HG03066 (cell line): ENCODE results near the gene COBL.

Source experiments
- ATAC-seq: cut with Tn5 transposase; IDR thresholded peaks from one replicate; pipeline ENCODE4 v1.9.1; 2021; ENCODE audit warnings: low read depth; ENCODE audit not compliant: unreplicated experiment

COBL gene

GRCh38 chr7:51316666-51317581 lies at the start of gene COBL:
Gene COBL (minus strand): TSS chr7:51316809. CDS start chr7:51316633, 176 bp downstream.
- ATAC-seq, result no peak

GRCh38 chr7:51366172-51366728 lies 49.6 kb upstream of the COBL start:
- no peak for ATAC-seq

- ATAC-seq, result no peak
Measured at GRCh38 chr7:51357821-51358220, 41.2 kb upstream of the COBL start.

GRCh38 chr7:51356849-51357516 lies 40.4 kb upstream of the COBL start:
- no peak for ATAC-seq

GRCh38 chr7:51354897-51355296 lies 38.3 kb upstream of the COBL start:
- ATAC-seq, result no peak

GRCh38 chr7:51354434-51354833 lies 37.8 kb upstream of the COBL start:
- ATAC-seq, result no peak

- ATAC-seq, result no peak
Measured at GRCh38 chr7:51352174-51353100, 35.8 kb upstream of the COBL start.

GRCh38 chr7:51351661-51352060 lies 35.1 kb upstream of the COBL start:
- no peak for ATAC-seq

- ATAC-seq, result no peak
Measured at GRCh38 chr7:51350546-51350896, 33.9 kb upstream of the COBL start.

- no peak for ATAC-seq
Measured at GRCh38 chr7:51349820-51350545, 33.4 kb upstream of the COBL start.

GRCh38 chr7:51346126-51346525 lies 29.5 kb upstream of the COBL start:
- no peak for ATAC-seq

GRCh38 chr7:51344406-51345138 lies 28.0 kb upstream of the COBL start:
- no peak for ATAC-seq

GRCh38 chr7:51340936-51341335 lies 24.3 kb upstream of the COBL start:
- ATAC-seq, result no peak

- no peak for ATAC-seq
Measured at GRCh38 chr7:51340029-51340838, 23.6 kb upstream of the COBL start.

GRCh38 chr7:51335057-51335456 lies 18.4 kb upstream of the COBL start:
- no peak for ATAC-seq

- ATAC-seq, result no peak
Measured at GRCh38 chr7:51329696-51330263, 13.2 kb upstream of the COBL start.

- no peak for ATAC-seq
Measured at GRCh38 chr7:51328351-51328801, 11.8 kb upstream of the COBL start.

GRCh38 chr7:51327287-51327717 lies 10.7 kb upstream of the COBL start:
- ATAC-seq, result no peak
